ENCODE data around the gene BRMS1.
A peak's percentile ranks its signal among the peaks of the same experiment; 100 is the strongest.

BRMS1 gene

GRCh38 chr11:66336234-66337102 is 8.4 kb downstream of the BRMS1 start, which contains the start of gene RIN1:
RIN1 (minus strand) TSS chr11:66336434; CDS start chr11:66336402, 32 bp downstream.
- DNase-seq: peak; percentile 80

- peak; percentile 20 for DNase-seq
Observed at GRCh38 chr11:66335531-66336233, 9.2 kb downstream of the BRMS1 start.

GRCh38 chr11:66334605-66335442 is 10.1 kb downstream of the BRMS1 start:
- DNase-seq: peak; percentile 41

GRCh38 chr11:66333896-66334604 is 10.9 kb downstream of the BRMS1 start:
- DNase-seq: no peak

DNA sequence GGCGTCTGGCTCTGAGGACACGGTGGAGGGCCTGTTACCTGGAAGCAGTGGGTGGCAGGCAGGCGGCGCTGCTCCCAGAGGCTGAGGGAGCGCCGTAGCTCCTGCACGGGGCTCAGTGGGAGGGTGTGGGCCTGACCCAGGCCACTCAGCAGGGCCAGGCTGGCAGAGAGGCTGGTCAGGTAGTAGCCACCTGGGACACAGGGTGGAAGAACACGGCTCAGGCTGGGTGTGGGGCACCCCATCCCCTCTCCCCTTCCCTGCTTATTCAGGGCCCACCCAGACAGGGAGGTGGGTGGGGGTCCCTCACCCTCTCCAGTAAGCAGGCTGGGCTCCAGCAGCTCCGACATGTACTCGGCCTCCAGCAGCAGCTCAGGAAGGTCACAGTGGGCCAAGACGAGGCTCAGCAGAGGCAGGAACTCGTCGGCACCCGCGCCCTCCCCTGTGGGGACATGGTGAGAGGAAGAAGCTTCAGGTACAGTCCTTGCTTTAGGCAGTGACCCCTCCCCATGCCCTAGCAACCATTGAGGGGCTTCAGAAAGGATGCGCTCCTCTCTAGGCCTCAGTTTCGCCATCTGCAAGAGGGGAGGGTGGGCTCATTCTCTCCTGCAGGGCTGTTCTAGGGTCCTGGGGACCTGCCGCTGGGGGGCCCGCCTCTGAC is 11.6 kb downstream of the BRMS1 start:
- no peak for DNase-seq

DNA sequence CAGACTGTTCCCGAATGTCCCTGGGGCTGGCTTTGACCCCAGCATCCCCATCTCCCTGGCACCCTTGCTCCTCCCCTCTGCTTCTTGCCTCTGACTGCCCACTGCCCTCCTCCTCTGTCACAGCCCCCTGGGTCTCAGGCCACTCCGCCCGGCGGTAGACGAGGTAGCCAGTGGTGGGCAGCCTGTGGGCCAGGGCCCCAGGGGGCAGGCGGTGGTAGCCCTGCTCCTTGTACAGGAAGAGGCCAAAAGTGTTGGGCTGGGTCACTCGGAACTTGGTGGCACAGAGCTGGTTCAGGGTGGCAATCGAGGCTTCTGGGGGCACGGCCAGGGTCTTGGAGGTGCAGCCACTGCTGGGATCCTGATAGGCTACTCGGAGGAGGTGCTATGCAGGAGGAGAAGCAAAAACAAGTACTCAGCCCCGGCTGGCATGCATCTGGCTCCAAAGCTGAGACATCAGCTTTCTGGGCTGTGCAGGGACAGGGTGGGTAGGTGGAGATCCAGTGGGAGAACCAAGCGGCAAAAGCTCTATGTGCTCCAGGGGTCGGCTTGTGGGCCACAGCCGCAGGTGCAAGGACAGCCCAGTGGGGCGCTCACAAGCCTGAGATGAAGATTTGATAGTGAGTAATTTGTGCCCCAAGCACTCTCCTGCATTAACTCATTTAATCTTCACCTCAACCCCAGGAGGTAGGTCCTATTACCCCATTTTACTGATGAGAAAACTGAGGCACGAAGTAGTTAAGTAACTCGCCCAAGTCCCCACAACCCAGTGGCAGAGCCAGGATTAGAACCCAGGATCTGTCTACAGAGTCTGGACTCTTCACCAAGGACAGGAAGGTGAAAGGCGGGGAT is 12.3 kb downstream of the BRMS1 start:
- no peak for DNase-seq

- no peak for DNase-seq
Observed at GRCh38 chr11:66331542-66332370, 13.1 kb downstream of the BRMS1 start.

DNA sequence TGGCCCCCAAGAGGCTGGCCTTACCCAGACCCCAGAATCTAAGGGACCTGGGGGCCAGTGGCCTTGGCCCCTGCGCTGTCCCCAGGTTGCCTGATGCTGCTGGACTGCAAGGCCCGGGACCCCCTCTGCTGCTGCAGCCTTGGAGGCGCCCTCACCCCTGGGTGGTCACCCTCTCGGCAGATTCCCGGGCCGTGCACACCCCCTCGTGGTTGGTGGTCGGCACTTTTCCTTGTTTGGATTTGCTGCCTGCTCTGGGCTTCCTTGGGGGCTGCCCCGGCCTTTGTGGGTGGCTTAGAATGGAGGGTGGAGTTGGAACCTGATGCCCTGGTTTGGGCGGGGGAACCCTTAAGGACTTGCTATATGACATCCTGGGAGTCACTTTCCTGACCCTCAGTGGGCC is 14.0 kb downstream of the BRMS1 start:
- DNase-seq: no peak

DNA sequence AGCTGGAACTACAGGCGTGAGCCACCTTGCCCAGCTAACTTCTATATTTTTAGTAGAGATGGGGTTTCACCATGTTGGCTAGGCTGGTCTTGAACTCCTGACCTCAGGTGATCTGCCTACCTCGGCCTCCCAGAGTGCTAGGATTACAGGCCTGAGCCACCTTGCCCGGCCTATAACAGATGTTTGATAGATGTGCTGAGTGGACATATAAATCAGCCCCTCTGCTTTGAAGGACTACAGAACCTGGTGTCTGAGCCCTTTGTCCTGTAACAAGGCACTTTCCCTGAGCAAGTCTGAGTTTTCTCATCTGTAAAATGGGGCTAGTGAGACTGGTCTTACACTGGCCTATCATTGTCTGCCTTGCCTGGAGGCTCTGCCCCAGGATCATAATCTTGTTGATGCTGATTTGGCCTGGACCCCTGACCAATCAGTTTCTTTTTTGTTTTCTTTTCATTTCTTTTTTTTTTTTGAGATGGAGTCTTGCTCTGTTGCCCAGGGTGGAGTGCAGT is 15.7 kb downstream of the BRMS1 start:
- no peak for DNase-seq

- peak; percentile 80 for DNase-seq
Observed at GRCh38 chr11:66328302-66329144, 16.4 kb downstream of the BRMS1 start.

- DNase-seq: no peak
Observed at GRCh38 chr11:66328031-66328301, 16.9 kb downstream of the BRMS1 start.

DNA sequence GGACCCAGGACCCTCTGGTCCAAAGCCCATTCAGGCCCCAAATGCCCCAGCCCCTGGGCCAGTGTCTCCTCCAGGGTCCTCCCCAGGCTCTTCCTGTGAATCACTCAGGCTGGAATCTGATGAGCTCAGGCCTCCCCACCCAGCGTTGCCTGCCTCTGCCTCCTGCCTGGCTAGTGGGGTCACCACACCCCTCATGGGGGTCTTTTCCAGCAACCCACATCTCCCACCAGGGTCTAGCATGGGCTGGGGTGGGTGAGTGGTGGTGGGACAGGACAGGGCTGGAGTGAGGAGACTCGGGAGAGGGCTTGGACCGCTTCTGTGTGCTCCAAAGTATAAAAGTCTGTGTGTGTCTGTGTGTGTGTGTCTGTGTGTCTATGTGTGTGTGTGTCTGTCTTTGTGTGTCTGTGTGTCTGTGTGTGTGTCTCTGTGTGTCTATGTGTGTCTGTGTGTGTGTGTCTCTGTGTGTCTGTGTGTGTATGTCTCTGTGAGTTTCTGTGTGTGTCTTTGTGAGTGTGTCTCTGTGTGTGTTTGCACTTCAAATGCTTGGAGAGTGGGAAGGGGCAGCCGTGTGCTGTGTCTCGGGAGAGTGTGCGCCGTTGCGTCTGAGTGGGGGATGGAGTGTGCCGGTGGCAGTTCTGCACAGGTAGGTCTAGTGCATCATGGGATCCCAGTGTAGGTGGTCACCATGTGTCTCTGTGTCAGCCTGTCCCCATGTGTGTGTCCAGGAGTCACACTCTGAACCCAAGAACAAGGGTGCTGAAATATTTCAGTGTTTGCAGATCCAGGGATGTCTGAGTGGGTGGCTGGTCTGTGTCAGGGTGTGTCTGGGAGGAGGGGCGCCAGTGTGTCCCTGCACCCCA is 17.5 kb downstream of the BRMS1 start:
- DNase-seq: no peak

- no peak for DNase-seq
Observed at GRCh38 chr11:66326261-66327111, 18.4 kb downstream of the BRMS1 start.

- DNase-seq: no peak
Observed at GRCh38 chr11:66325263-66325671, 19.6 kb downstream of the BRMS1 start.

DNA sequence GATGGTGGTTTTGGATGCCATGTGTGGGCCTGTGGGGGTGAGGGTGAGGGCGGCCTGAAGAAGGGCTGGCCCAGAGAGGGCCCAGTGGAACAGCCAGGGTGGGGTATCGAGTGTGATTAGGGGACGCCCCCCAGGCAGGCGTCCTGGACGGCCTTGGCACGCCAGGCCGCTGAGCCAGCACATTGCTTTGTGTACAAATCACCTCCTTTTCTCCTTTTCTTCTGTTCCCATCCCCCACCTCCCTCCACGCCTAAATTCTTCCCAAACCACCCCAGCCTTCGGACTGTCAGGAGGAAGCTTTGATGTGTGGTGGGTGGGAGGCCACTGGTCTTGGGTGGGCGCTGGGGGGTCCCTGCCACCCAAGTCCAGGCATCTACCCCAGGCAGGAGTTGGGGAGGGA is 20.2 kb downstream of the BRMS1 start:
- no peak for DNase-seq

- no peak for DNase-seq
Observed at GRCh38 chr11:66323684-66324083, 21.2 kb downstream of the BRMS1 start.

All from suppressor macrophage treated with lipopolysaccharide for 4 hours (primary cell).